Naive thymus-derived CD8-positive, alpha-beta T cell (primary cell): ENCODE measurements around the gene MS4A15. TPM values are rescaled to one million over a fixed set of nuclear protein-coding genes. Genes with fewer than 3 reads are reported as not detected.
"Not testable (repeated sequence)": the region's sequence is repeated elsewhere in the genome, so short reads cannot be mapped to it uniquely, and the experiment has no call there.

Source experiments
- ATAC-seq, 2 donors: fragments of 150-1000 bp; cut with Tn5 transposase in 1 of 2; sonication (Bioruptor Pico), chemical (Tn5 transposase) in 1 of 2; 1 replicate in 1 of 2; 2 replicates in 1 of 2; pipeline ENCODE4 v1.10.0; 2021; ENCODE audit warnings: mild to moderate bottlenecking in 2 of 2, moderate library complexity in 2 of 2
- POLR2A ChIA-PET: fragments of 350-600 bp; sonication (Branson Sonifier 250); formaldehyde crosslinking; loops from one replicate; lab custom pipeline; 2021; ENCODE audit warnings: antibody characterized with exemption; lab: Charles Lee
- DNase-seq, 10 donors: peaks; one replicate each; pipeline versions ENCODE4 v3.0.0 to v3.0.0-alpha.2; 2020 to 2022
- H3K27ac Mint-ChIP-seq, 10 donors: one replicate each; pipeline ENCODE4 v1.8.0; 2020 to 2022; ENCODE audit warnings: mild to moderate bottlenecking in 10 of 10, mixed read lengths in 10 of 10, moderate library complexity in 4 of 10, inconsistent platforms in 1 of 10
- H3K27me3 Mint-ChIP-seq, 5 donors: one replicate each; pipeline ENCODE4 v1.8.0; 2021 to 2022; ENCODE audit warnings: mixed read lengths in 5 of 5
- H3K36me3 Mint-ChIP-seq, 3 donors: one replicate each; pipeline ENCODE4 v1.8.0; 2020 to 2022; ENCODE audit warnings: mixed read lengths in 3 of 3, mild to moderate bottlenecking in 2 of 3, inconsistent platforms in 1 of 3
- H3K4me1 Mint-ChIP-seq, 4 donors: one replicate each; pipeline ENCODE4 v1.8.0; 2021 to 2022; ENCODE audit warnings: mixed read lengths in 4 of 4
- H3K4me3 Mint-ChIP-seq, 10 donors: one replicate each; pipeline ENCODE4 v1.8.0; 2020 to 2022; ENCODE audit warnings: mild to moderate bottlenecking in 10 of 10, mixed read lengths in 10 of 10, moderate library complexity in 6 of 10, inconsistent platforms in 1 of 10
- H3K9me3 Mint-ChIP-seq, 9 donors: one replicate each; pipeline ENCODE4 v1.8.0; 2020 to 2022; ENCODE audit warnings: mixed read lengths in 9 of 9, mild to moderate bottlenecking in 3 of 9, inconsistent platforms in 1 of 9, moderate library complexity in 1 of 9
- polyA plus RNA-seq, 3 donors: library from polyadenylated mRNA; unstranded; fragments of 300-500 nt; fragmentation: Illumina TruSeq; gene quantifications; one replicate each; pipeline ENCODE4 v1.2.3, GENCODE V29; 2021
- total RNA-seq, 8 experiments: library from RNA in 2 of 8; stranded (reverse) in 2 of 8; gene quantifications; one replicate each; pipeline ENCODE4 v1.2.3 and lab custom pipeline; 2021 to 2026

MS4A15 gene
- total and polyA plus RNA-seq, 5 experiments from 2014 or later = not detected

GRCh38 chr11:60758671-60759070 lies 2.0 kb downstream of the MS4A15 start:
- not testable (repeated sequence) for H3K27ac Mint-ChIP-seq

GRCh38 chr11:60759438-60760225 lies 3.0 kb downstream of the MS4A15 start:
- H3K4me3 Mint-ChIP-seq, POLR2A ChIA-PET, DNase-seq: not testable (repeated sequence)

More at GRCh38 chr11:60758671-60759070, 2.0 kb downstream of the MS4A15 start:
- H3K4me3 Mint-ChIP-seq, H3K36me3 Mint-ChIP-seq, H3K9me3 Mint-ChIP-seq, DNase-seq, ATAC-seq, POLR2A ChIA-PET: not testable (repeated sequence)
- H3K4me1 Mint-ChIP-seq = peaks cover 0 to 15% (median 0%) of the 10 kb centered on the region in 4 donors
- H3K27me3 Mint-ChIP-seq = peaks cover 23 to 47% (median 28%) of the 10 kb centered on the region in 5 donors

GRCh38 chr11:60761436-60762190 lies 4.9 kb downstream of the MS4A15 start:
- DNase-seq (no peak), ATAC-seq (no peak)
- Mint-ChIP-seq H3K4me3 (no peak overlapping the region), H3K27me3 (peaks cover 27 to 66% (median 40%) of the 10 kb centered on the region in 5 donors), H3K27ac (no peak overlapping the region), H3K9me3 (no peaks in the 10 kb centered on the region), H3K36me3 (no peaks in the 10 kb centered on the region), H3K4me1 (peaks cover 0 to 15% (median 0%) of the 10 kb centered on the region in 4 donors)
- POLR2A ChIA-PET = no interaction called here

More at GRCh38 chr11:60759438-60760225, 3.0 kb downstream of the MS4A15 start:
- not testable (repeated sequence) for H3K9me3 Mint-ChIP-seq, H3K27ac Mint-ChIP-seq, ATAC-seq, H3K36me3 Mint-ChIP-seq
- Mint-ChIP-seq H3K4me1 (peaks cover 0 to 15% (median 0%) of the 10 kb centered on the region in 4 donors), H3K27me3 (peaks cover 28 to 57% (median 34%) of the 10 kb centered on the region in 5 donors)

DNA sequence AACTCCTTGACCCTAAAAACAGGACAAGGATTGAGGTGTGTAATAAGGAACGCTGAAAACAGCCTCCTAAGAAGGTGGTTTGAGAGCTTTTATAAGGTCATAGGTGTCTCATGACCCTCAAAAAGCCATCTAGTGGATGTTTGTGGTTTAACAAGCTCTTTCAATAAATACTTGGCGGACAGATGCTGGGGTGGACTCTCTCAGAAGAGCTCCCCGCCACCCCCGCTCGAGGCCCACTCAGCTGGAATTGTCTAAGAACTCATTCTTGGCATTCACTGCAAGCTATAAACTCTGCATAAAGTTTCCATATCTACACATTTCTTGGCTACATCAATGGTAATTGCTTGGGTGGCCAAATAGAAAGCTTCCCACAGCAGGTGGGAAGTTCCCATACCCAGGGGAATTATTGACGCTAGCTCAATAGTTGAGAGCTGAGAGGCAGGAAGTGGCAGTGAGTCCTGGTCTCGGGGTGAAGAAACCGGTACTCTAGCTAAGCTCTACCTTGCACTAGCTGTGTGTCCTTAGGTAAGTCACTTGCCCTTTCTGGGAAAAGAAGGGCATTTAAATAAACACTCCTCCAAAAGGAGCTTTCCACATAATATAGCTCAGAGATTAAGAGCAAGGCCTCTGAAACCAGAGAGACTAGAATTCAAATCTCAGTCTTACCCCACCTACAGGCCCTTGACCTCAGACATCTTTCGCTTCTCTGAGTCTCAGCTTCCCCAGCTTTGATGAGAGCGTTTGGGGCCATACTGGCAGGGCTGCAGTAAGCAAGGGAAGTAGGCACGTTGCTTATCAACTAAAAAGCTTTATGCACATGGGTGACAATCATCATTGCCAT lies 6.4 kb downstream of the MS4A15 start:
- no peaks in the 10 kb centered on the region for H3K36me3 Mint-ChIP-seq
- no peak for DNase-seq

DNA sequence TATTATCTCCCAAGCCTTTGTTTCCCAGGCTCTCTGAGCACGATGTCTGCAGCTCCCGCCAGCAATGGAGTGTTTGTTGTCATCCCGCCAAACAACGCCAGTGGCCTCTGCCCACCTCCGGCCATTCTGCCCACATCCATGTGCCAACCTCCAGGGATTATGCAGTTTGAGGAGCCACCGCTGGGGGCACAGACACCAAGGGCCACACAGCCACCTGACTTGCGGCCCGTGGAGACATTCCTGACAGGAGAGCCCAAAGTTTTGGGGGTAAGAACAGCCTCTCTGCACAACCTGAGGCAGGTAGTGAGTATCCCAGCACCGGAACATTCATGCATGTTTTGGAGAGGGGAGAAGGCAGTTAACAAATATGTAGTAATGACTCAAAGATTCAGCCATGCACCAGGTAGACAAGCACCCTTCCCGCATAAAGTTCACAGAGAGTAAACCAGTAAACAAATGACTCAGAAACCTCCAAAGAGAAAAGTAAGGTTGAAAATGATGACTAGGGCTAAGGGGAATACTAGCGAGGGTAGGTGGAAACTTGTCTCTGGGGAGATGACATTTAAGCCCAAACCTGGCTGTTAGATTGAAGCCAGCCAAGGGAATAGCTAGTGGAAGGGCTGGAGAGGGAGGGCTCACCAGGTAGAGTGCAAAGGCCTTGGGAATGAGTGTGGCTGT lies 7.2 kb downstream of the MS4A15 start:
- Mint-ChIP-seq H3K9me3 (no peaks in the 10 kb centered on the region), H3K4me3 (no peak overlapping the region), H3K36me3 (no peaks in the 10 kb centered on the region), H3K4me1 (peaks cover 0 to 15% (median 1%) of the 10 kb centered on the region in 4 donors), H3K27me3 (peaks cover 28 to 64% (median 44%) of the 10 kb centered on the region in 5 donors), H3K27ac (peak overlapping the region in 1 of 10 donors; percentile 17)
- ATAC-seq = no peak
- DNase-seq = no peak
- POLR2A ChIA-PET = no interaction called here

More for the DNA sequence above, 6.4 kb downstream of the MS4A15 start:
- Mint-ChIP-seq H3K27ac (no peak overlapping the region), H3K4me1 (peaks cover 0 to 15% (median 1%) of the 10 kb centered on the region in 4 donors), H3K9me3 (no peaks in the 10 kb centered on the region), H3K27me3 (peaks cover 27 to 62% (median 44%) of the 10 kb centered on the region in 5 donors), H3K4me3 (no peak overlapping the region)
- POLR2A ChIA-PET = no interaction called here
- ATAC-seq = no peak

DNA sequence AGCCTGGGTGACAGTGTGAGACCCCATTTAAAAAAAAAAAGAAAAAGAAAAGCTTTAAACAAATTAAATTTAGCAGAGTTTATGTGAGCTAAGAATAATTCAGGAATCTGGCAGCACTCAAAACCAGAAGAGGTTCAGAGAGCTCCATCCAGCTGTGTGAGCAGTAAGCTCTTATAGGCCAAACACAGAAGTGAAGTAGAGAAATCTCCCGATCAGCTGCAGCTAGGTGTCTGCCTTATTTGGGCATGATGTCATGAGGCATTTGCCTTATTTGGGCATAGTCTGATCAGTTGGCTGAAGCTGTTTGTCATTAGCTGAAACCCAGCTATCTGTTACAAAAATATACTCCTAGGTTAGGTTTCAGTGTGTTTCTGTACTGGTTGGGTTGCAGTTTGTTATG lies 8.2 kb downstream of the MS4A15 start:
- no peaks in the 10 kb centered on the region for H3K36me3 Mint-ChIP-seq
- H3K27me3 Mint-ChIP-seq = peaks cover 25 to 54% (median 39%) of the 10 kb centered on the region in 5 donors
- no peak for DNase-seq

GRCh38 chr11:60765355-60765754 lies 8.7 kb downstream of the MS4A15 start:
- H3K4me1 Mint-ChIP-seq = peaks cover 0 to 9% (median 1%) of the 10 kb centered on the region in 4 donors
- H3K27me3 Mint-ChIP-seq = peaks cover 21 to 49% (median 35%) of the 10 kb centered on the region in 5 donors
- ATAC-seq (no peak), DNase-seq (no peak)
- no peak overlapping the region for H3K27ac Mint-ChIP-seq
- no peaks in the 10 kb centered on the region for H3K36me3 Mint-ChIP-seq
- no peaks in the 10 kb centered on the region for H3K9me3 Mint-ChIP-seq
- POLR2A ChIA-PET = no interaction called here
- no peak overlapping the region for H3K4me3 Mint-ChIP-seq

More for the DNA sequence above, 8.2 kb downstream of the MS4A15 start:
- no peak for ATAC-seq
- no peak overlapping the region for H3K27ac Mint-ChIP-seq
- no peak overlapping the region for H3K4me3 Mint-ChIP-seq
- POLR2A ChIA-PET = no interaction called here
- no peaks in the 10 kb centered on the region for H3K9me3 Mint-ChIP-seq
- H3K4me1 Mint-ChIP-seq = peaks cover 0 to 9% (median 1%) of the 10 kb centered on the region in 4 donors

DNA sequence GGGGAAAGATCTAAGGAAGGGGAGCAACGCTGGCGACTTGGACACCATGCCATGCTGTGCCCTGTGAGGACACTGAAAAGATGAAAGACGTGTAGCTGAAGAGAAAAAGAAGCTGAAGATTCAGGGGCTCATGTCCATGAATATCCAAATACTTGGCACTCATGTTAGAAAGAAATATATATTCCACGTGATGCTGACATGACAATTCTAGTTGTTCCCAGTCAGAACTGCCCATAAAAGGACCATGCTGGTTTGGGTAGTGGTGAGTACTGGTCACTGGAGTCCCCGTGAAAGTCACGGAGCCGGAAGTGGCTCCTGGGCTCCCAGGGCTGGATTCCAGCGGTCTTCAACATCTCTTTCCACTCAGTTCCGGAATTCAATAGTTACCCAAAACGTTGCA lies 9.9 kb downstream of the MS4A15 start:
- DNase-seq (no peak), ATAC-seq (no peak)
- no peak overlapping the region for H3K4me3 Mint-ChIP-seq
- H3K9me3 Mint-ChIP-seq = no peaks in the 10 kb centered on the region
- no peak overlapping the region for H3K27ac Mint-ChIP-seq
- H3K27me3 Mint-ChIP-seq = peaks cover 16 to 37% (median 29%) of the 10 kb centered on the region in 5 donors
- POLR2A ChIA-PET = no interaction called here
- H3K36me3 Mint-ChIP-seq = no peaks in the 10 kb centered on the region
- H3K4me1 Mint-ChIP-seq = peaks cover 0 to 5% (median 2%) of the 10 kb centered on the region in 4 donors

- peak in 1 of 2 donors; percentile 59 for ATAC-seq
- Mint-ChIP-seq H3K9me3 (no peaks in the 10 kb centered on the region), H3K27me3 (peaks cover 14 to 41% (median 34%) of the 10 kb centered on the region in 5 donors), H3K36me3 (no peaks in the 10 kb centered on the region), H3K4me3 (no peak overlapping the region), H3K4me1 (peaks cover 0 to 5% (median 2%) of the 10 kb centered on the region in 4 donors), H3K27ac (no peak overlapping the region)
- no peak for DNase-seq
- POLR2A ChIA-PET = no interaction called here
Observed at GRCh38 chr11:60767388-60767811, 10.7 kb downstream of the MS4A15 start.

DNA sequence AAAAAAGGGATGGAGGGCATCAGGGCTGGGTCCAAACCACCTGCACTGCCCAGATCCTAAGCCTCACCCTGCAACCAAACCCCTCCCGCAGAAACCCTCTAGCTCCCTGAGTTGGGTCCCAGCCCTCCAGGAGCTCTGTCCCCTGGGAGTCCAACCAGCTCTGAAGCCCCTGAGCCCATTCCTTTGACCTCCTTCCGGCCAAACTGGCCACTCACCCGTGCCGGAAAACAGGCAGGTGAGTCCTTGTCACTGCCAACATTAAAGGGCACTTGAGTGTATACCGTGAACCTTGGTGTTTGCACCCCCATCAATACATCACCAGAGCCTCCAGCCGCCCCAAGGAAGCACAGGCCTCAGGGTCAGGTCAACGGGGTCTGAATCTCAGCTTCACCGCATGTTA lies 11.5 kb downstream of the MS4A15 start:
- POLR2A ChIA-PET = no interaction called here
- Mint-ChIP-seq H3K27ac (peak overlapping the region in 1 of 10 donors; percentile 43), H3K36me3 (no peaks in the 10 kb centered on the region)

GRCh38 chr11:60769273-60769672 lies 12.6 kb downstream of the MS4A15 start:
- H3K4me3 Mint-ChIP-seq = no peak overlapping the region
- POLR2A ChIA-PET = no interaction called here
- H3K27me3 Mint-ChIP-seq = peaks cover 9 to 37% (median 24%) of the 10 kb centered on the region in 5 donors

More for the DNA sequence above, 11.5 kb downstream of the MS4A15 start:
- H3K4me3 Mint-ChIP-seq = no peak overlapping the region
- DNase-seq (no peak), ATAC-seq (no peak)
- peaks cover 0 to 5% (median 0%) of the 10 kb centered on the region in 4 donors for H3K4me1 Mint-ChIP-seq
- peaks cover 14 to 41% (median 28%) of the 10 kb centered on the region in 5 donors for H3K27me3 Mint-ChIP-seq
- no peaks in the 10 kb centered on the region for H3K9me3 Mint-ChIP-seq

More at GRCh38 chr11:60769273-60769672, 12.6 kb downstream of the MS4A15 start:
- Mint-ChIP-seq H3K9me3 (no peaks in the 10 kb centered on the region), H3K4me1 (peaks cover 0 to 5% (median 1%) of the 10 kb centered on the region in 4 donors), H3K36me3 (no peaks in the 10 kb centered on the region), H3K27ac (peak overlapping the region in 2 of 10 donors; percentile 11 to 43)
- ATAC-seq (no peak), DNase-seq (no peak)
